ENCODE measurements around the gene RCOR1.

DNA sequence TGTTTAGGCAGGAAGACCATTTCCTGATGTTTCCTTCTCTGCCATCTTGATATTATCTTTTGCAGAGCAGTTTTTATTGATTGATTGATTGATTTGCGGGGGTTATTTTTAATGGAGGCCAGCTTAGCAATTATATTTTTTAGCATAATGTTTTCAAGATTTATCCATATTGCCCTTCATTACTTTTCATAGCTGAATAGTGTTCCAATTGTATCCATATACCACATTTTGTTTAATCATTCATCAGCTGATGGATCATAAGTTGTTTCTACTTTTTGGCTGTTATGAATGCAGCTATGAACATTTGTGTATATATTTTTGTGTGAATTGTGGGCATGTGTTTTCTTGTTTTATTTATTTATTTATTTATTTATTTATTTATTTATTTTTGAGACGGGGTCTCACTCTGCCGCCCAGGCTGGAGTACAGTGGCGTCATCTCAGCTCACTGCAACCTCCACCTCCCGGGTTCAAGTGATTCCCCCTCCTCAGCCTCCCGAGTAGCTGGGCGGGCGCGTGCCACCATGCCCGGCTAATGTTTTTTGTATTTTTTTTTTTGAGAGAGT, 20.9 kb upstream of the RCOR1 start:
- TF ChIP-seq, protein P1, sequence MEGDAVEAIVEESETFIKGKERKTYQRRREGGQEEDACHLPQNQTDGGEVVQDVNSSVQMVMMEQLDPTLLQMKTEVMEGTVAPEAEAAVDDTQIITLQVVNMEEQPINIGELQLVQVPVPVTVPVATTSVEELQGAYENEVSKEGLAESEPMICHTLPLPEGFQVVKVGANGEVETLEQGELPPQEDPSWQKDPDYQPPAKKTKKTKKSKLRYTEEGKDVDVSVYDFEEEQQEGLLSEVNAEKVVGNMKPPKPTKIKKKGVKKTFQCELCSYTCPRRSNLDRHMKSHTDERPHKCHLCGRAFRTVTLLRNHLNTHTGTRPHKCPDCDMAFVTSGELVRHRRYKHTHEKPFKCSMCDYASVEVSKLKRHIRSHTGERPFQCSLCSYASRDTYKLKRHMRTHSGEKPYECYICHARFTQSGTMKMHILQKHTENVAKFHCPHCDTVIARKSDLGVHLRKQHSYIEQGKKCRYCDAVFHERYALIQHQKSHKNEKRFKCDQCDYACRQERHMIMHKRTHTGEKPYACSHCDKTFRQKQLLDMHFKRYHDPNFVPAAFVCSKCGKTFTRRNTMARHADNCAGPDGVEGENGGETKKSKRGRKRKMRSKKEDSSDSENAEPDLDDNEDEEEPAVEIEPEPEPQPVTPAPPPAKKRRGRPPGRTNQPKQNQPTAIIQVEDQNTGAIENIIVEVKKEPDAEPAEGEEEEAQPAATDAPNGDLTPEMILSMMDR (conservative IDR thresholded peaks at IDR 0.05 in 1 of 2, IDR thresholded peaks at IDR 0.05 in 1 of 2; ENCODE audit: extremely low read depth in 1 of 2, insufficient read depth in 1 of 2, low read depth in 1 of 2, low read length in 2 of 2), result no peak
- no peak for TF ChIP-seq EZH2 (IDR thresholded peaks at IDR 0.05; ENCODE audit: borderline replicate concordance, low read length)
